Smooth muscle cell (in vitro differentiated cells): Measurements from ENCODE around the gene CIB4. TPM values are rescaled to one million over a fixed set of nuclear protein-coding genes. Genes with fewer than 3 reads are reported as not detected.

Source experiments
- DNase-seq: peaks from one replicate; lab custom pipeline; 2025; ENCODE audit not compliant: unreplicated experiment; lab: John Stamatoyannopoulos, UW
- H2AFZ ChIP-seq: fragments of 200-600 bp; sonication (generic); 2 replicates; pipeline ENCODE4 v1.6.0; 2016; ENCODE audit warnings: antibody characterized with exemption, low read depth, mild to moderate bottlenecking
- H3F3A ChIP-seq: fragments of 200-600 bp; sonication (generic); 2 replicates; pipeline ENCODE4 v1.6.0; 2017; ENCODE audit warnings: antibody characterized with exemption, low read depth
- H3K27ac ChIP-seq: fragments of 200-600 bp; sonication (generic); 2 replicates; pipeline ENCODE4 v1.5.1; 2016; ENCODE audit warnings: low read depth, mild to moderate bottlenecking
- H3K27me3 ChIP-seq: fragments of 200-600 bp; sonication (generic); 2 replicates; pipeline ENCODE4 v1.6.1; 2016; ENCODE audit warnings: low read depth, mild to moderate bottlenecking
- H3K36me3 ChIP-seq: fragments of 200-600 bp; sonication (generic); 2 replicates; pipeline ENCODE4 v1.5.1; 2016; ENCODE audit warnings: low read depth
- H3K4me1 ChIP-seq: fragments of 200-600 bp; sonication (generic); 2 replicates; pipeline ENCODE4 v1.5.1; 2016; ENCODE audit warnings: low read depth
- H3K4me2 ChIP-seq: fragments of 200-600 bp; sonication (generic); 2 replicates; pipeline ENCODE4 v1.6.0; 2016; ENCODE audit warnings: mild to moderate bottlenecking
- H3K4me3 ChIP-seq: fragments of 200-600 bp; sonication (generic); 2 replicates; pipeline ENCODE4 v1.5.1; 2016; ENCODE audit warnings: mild to moderate bottlenecking
- H3K79me2 ChIP-seq: fragments of 200-600 bp; sonication (generic); 2 replicates; pipeline ENCODE4 v1.6.0; 2016; ENCODE audit warnings: low read depth, mild to moderate bottlenecking
- H3K9ac ChIP-seq: fragments of 200-600 bp; sonication (generic); 2 replicates; pipeline ENCODE4 v1.6.0; 2016; ENCODE audit warnings: low read depth
- H3K9me3 ChIP-seq: fragments of 200-600 bp; sonication (generic); replicated peaks from 2 replicates; pipeline ENCODE4 v1.5.1; 2016; ENCODE audit warnings: low read depth
- H4K20me1 ChIP-seq: fragments of 200-600 bp; sonication (generic); 2 replicates; pipeline ENCODE4 v1.6.0; 2016; ENCODE audit warnings: low read depth
- WGBS: methylation state at CpG from one replicate; pipeline ENCODE4 v1.1.7; 2016; ENCODE audit warnings: low lambda C conversion rate; 5-methylcytosine and 5-hydroxymethylcytosine counted together
- polyA plus RNA-seq: library from polyadenylated mRNA; unstranded; fragments of >200 nt; fragmentation: Nextera tagmentation; extraction: Ambion mirVana; gene quantifications from 2 replicates; pipeline ENCODE4 v1.2.1, GENCODE V29; 2016
- total RNA-seq: library from RNA; depleted of rRNA; stranded (reverse); fragments of >200 nt; gene quantifications from 2 replicates; pipeline ENCODE4 v1.2.3, GENCODE V29; 2014
- TF ChIP-seq, protein P1 (sequence below): fragments of 200-600 bp; sonication (generic); IDR thresholded peaks from 2 replicates; pipeline ENCODE4 v1.5.1; 2017; ENCODE audit warnings: borderline replicate concordance, mild to moderate bottlenecking, antibody characterized with exemption; ENCODE audit not compliant: insufficient read depth, poor library complexity, severe bottlenecking

The CIB4 gene
- total and polyA plus RNA-seq, 2 experiments from 2014 or later: not detected

DNA sequence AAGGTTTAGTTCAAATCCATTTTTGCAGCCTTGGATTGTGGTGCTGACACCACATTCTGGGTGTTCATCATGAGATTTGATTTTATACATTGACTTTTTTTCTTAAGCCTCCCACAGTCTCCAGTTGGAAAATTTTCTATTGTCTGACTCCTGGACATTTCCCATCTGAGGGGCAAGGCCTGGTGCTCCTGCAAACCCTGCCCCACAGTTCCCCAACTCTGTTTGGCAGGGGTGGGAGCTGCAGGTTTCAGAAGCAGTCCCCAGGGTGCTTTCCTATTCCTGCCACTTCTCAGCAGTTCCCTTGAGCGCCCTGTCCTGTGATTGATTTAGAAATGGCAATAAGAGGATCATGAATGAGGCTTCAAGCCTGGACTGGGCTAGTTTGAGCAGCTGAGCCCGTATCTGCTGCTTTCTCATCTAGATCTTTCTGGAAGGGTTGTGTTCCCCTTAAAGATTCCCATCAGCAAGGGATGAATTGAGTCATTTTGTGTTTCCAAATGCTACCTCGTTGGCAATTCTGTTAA, 77.0 kb downstream of the CIB4 start:
- peaks cover 37% of the 10 kb centered on the region for H3K27me3 ChIP-seq

DNA sequence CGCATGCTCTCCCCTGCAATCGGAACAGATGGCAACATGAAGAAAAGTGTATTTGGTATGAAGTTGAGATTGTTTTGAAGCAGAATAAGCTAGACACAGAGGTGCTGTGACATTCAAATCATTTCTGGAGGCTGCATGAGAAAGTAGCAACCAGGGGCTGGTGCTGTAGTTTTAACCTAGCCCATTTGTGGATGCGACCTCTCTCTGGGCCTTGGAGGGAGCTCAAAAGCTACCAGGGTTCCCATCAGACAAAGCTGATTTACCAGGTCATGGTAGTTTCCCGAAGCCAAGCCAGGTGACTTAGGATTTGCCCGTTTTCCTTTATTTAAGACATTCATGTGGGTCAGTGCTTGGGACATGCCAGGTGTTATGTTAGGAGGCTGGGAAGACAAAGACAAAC, 77.5 kb downstream of the CIB4 start:
- Histone ChIP-seq H3K27me3 (peaks cover 42% of the 10 kb centered on the region), H3K9me3 (no peaks in the 10 kb centered on the region), H3K4me2 (no peak overlapping the region), H3K4me1 (peaks cover 5% of the 10 kb centered on the region), H4K20me1 (no peaks in the 10 kb centered on the region), H3K36me3 (no peaks in the 10 kb centered on the region), H3K4me3 (no peak overlapping the region), H3K27ac (no peak overlapping the region), H3K79me2 (no peaks in the 10 kb centered on the region), H3K9ac (no peak overlapping the region), H2AFZ (no peak overlapping the region), H3F3A (no peaks in the 10 kb centered on the region)
- DNase-seq: no peak
- 89% methylated on average over 5 of the region's 5 CpGs for WGBS
- TF ChIP-seq, protein P1, sequence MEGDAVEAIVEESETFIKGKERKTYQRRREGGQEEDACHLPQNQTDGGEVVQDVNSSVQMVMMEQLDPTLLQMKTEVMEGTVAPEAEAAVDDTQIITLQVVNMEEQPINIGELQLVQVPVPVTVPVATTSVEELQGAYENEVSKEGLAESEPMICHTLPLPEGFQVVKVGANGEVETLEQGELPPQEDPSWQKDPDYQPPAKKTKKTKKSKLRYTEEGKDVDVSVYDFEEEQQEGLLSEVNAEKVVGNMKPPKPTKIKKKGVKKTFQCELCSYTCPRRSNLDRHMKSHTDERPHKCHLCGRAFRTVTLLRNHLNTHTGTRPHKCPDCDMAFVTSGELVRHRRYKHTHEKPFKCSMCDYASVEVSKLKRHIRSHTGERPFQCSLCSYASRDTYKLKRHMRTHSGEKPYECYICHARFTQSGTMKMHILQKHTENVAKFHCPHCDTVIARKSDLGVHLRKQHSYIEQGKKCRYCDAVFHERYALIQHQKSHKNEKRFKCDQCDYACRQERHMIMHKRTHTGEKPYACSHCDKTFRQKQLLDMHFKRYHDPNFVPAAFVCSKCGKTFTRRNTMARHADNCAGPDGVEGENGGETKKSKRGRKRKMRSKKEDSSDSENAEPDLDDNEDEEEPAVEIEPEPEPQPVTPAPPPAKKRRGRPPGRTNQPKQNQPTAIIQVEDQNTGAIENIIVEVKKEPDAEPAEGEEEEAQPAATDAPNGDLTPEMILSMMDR: no peak

More for the DNA sequence above, 77.0 kb downstream of the CIB4 start:
- TF ChIP-seq, protein P1: no peak
- Histone ChIP-seq H3K79me2 (no peaks in the 10 kb centered on the region), H3K9me3 (no peaks in the 10 kb centered on the region), H3K4me1 (peaks cover 5% of the 10 kb centered on the region), H3K36me3 (no peaks in the 10 kb centered on the region), H2AFZ (no peak overlapping the region), H3K4me3 (no peak overlapping the region), H3K27ac (no peak overlapping the region), H3K9ac (no peak overlapping the region), H3F3A (no peaks in the 10 kb centered on the region), H3K4me2 (no peak overlapping the region), H4K20me1 (no peaks in the 10 kb centered on the region)
- WGBS: 87% methylated on average over 3 of the region's 3 CpGs
- DNase-seq: no peak

DNA sequence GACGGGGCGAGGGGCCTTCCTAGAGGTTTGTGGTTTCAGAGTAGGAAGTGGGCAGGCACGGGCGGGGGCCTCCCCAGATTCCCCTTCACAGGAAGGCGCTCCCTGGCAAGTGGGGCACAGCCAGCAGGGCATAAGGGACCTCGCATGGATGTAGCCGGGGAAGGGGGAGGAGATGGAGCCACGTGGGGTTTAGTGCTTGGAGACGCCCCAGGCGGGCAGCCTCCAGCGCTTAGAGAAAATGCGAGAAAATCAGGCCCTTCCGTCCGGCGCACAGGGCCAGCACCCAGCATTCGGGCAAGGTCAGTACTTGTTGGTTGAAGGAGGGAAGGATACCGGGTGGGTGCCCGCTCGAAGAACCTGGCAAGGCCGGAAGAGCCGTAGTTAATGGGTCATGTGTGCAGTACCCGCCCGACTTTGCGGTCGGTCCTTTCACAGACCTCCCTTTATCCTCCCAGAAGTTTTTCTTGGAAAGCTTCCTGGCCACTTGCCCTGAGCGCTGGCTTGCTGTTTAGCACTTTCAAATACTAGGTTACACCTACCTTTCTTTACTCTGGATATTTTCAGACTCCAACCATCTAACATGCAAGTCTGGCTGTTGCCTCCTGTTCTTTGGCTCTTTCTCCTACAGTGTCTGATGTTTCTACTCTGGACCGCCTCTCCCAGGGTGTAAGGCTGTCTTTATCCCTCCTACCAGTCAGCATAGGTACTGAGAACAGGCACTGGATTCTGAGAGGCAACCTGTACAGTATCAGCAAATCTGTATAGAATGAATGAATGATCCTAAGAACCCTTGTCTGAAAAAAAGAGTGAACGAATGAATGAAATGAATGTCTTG, 78.1 kb downstream of the CIB4 start:
- no peaks in the 10 kb centered on the region for H3K9me3 ChIP-seq
- WGBS: 95% methylated on average over 28 of the region's 28 CpGs
- no peaks in the 10 kb centered on the region for H3K36me3 ChIP-seq
- no peaks in the 10 kb centered on the region for H3F3A ChIP-seq
- TF ChIP-seq, protein P1: no peak
- H3K4me2 ChIP-seq: no peak overlapping the region
- H3K27me3 ChIP-seq: peaks cover 42% of the 10 kb centered on the region
- no peak for DNase-seq
- no peak overlapping the region for H3K4me3 ChIP-seq
- H3K79me2 ChIP-seq: no peaks in the 10 kb centered on the region
- no peak overlapping the region for H3K9ac ChIP-seq
- H3K4me1 ChIP-seq: peaks cover 5% of the 10 kb centered on the region
- no peak overlapping the region for H3K27ac ChIP-seq
- H4K20me1 ChIP-seq: no peaks in the 10 kb centered on the region
- no peak overlapping the region for H2AFZ ChIP-seq
